Kidney capillary endothelial cell (primary cell): ENCODE data around the gene CCDC160.
A peak's percentile ranks its signal among the peaks of the same experiment; 100 is the strongest.
"Not testable (repeated sequence)": the region's sequence is repeated elsewhere in the genome, so short reads cannot be mapped to it uniquely, and the experiment has no call there.

Source experiments
- DNase-seq: peaks from one replicate; pipeline ENCODE4 v3.0.0-alpha.2; 2018; ENCODE audit warnings: low spot score

The CCDC160 gene

DNA sequence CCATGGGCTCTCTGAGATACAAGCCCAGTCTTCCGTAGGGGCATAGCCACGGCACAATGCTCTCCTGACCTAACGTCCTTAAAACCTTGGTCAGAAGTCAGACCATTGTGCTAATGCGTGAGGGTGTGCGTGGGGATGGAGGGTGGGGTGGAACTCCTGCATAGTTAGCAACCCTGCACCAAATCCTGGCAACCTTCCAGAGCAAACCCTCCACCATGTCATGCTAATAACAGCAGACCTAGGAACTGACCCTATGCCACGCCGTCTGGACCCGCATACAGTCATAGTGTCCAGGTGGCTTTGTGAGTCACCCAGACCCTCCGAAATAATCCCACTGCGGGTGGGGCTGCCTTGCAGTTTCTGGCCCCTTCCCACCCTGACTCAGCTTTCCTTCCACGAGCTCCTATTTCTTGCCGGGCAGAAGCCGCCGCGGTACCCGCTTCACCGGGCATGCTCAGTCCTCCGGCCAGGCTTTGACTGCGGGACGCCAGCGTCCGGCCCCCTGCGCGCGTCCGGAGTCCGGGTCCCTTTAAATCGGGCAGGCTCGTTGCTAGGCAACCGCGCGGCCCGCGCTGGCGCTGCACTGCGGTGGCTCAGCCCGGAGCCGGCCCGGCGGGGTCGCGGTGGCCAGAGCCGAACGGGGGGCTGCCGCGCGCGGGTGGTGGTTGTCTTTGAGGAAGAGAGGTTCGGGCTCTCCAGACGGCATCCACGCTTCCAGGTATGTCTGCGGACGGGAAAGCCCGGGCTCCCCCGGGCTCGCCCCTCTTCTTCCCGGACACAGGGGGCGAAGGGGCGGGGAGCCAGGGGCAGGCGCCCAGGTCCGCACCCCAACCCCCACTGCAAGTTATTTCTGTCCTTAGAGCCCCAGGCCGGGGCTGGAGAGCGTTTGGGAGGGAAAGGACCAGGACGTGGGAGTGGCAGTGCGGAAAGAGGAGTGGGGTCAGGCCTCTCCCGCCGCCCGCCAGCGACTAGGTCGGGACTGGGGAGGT lies at the start of gene CCDC160:
Gene CCDC160, plus strand, starts transcription at position 557 of the 989 bp plus-strand sequence. CDS start 7,619 bp downstream, outside the sequence.
- peak; percentile 11 for DNase-seq

DNA sequence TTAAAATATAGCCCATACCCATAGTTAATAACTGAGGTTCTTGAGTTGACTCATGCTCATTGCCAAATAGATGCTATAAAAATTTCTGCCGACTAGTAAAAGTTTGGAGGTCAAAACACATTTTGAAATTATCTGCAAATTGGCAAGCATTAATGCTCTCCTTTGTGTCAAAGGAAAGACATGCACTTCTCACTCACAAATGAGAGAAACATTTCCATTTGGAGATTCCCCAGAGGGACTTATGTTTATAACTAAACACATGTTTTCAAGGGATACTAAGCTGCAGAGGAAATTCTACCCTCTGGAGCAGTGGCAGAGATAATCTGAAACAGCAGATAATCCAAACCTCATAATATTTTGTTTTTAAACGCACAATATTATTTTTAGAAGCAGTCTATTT lies 45.7 kb upstream of the CCDC160 start:
- no peak for DNase-seq

DNA sequence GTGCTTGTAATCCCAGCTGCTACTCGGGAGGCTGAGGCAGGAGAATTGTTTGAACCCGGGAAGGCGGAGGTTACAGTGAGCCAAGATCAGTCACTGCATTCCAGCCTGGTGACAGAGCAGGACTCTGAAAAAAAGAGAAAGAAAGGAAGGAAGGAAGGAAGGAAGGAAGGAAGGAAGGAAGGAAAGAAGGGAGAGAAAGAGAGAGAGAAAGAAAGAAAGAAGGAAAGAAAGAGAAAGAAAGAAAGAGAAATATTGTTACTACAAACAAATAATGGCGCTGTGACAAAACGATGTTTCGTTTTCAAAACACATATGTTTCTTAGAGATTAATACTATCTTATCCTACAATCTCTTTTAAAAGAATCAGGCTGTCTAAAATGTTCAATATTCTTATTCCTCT lies 42.1 kb upstream of the CCDC160 start:
- DNase-seq = no peak

DNA sequence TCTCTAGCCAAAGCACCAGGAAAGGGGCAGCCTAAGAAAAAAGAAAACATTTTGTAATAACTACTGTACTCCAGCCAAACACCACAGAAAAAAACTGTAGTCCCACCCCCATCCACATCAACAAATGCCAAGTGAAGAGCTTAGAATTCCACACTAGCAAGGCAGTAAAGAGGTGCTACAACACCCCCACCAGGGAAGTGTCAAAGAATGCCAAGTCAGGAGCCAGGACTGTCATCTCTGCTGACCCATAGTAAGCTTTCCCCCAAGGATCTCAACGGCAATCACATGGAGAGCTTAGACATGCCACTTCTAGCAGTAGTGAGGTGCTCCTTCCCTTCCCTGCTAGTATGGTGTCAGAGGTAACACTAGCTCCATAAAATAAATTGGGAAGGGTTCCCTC lies 34.4 kb upstream of the CCDC160 start:
- DNase-seq = no peak

DNA sequence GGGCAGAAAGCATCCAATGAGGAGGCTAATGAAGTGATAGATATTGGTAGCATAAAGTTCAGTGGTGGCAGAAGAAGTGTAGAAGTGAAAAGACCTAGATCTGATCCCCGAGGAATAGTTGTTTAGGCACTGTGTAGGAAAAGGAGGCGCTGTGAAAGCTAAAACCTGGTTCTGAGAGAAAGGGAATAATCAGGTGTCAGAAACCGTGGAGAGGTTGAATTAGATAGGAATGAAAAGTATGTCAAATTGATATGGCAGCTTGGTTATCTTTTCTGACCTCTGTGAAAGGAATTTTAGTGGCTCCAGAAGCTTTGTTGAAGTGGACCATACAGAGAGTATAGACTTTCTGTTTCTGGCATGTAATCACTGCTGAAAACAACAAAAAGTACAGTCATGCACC lies 30.8 kb upstream of the CCDC160 start:
- no peak for DNase-seq

DNA sequence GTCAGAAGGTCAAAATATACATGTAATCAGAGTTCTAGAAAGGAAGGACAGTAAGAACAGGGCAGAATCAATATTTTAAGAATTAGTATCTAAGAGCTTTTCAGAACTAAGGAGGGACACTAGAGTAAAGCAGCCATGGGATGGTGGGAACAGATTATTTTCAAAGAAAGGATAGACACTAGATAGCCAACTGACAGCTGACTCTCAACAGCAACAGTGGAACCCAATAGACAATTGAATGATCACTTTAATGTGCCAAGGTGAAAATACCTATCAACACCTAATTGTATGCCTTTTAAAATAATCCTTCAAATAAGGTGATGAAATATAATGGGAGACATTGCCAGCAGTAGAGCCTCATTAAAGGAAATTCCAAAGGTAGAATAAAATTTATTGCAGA lies 26.5 kb upstream of the CCDC160 start:
- no peak for DNase-seq

DNA sequence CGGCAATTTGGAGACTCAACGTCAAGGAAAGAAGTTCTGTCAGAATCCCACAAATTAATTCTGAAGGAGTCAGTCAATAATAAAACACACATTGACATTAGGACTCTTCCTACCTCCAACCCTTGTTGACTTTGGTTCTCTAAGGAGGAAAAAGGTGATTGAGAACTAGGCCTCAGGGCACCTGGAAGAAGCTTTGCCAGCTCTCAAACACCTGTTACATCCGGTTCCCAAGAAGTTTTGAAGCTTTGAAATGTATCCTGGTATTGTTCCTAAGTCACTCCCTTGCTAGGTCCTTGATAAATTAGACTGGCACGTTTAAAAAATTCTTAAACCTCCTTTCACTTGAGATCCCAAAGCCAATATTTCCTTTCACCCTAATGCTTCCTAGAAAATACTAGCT lies 1.7 kb upstream of the CCDC160 start:
- DNase-seq = no peak

DNA sequence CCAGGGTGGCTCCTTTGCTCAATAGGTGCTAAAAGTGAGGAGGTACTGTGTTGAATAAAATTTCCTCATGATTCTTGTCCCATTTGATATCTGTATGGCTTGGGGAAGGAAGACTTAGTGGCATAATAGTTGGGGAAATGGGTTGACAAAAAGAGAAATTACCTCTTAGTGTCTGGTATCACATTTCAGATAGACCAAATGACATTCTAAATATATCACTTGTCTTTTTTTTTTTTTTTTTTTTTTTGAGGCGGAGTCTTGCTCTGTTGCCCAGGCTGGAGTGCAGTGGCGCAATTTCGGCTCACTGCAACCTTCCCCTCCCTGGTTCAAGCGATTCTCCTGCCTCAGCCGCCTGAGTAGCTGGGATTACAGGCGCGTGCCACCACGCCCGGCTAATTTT lies 1.2 kb downstream of the CCDC160 start:
- DNase-seq = not testable (repeated sequence)

DNA sequence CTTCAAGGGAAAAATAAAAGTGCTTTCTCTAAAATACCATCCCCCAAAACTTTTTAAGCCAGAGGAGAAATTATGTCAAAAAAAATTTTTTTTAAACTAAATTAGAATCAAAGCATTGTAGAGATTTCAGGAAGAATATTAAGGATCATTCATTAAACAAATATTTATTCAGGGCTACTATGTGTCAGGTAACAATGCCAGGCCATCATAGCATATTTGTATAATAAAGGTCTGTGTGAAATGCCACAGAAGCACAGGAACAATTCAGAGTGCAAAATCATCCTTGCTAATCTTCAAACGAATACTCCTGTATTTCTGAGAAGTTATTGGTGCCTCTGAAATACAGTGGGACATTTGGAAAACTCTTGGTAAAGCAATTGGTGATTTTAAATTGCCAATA lies 2.0 kb downstream of the CCDC160 start:
- DNase-seq = no peak

DNA sequence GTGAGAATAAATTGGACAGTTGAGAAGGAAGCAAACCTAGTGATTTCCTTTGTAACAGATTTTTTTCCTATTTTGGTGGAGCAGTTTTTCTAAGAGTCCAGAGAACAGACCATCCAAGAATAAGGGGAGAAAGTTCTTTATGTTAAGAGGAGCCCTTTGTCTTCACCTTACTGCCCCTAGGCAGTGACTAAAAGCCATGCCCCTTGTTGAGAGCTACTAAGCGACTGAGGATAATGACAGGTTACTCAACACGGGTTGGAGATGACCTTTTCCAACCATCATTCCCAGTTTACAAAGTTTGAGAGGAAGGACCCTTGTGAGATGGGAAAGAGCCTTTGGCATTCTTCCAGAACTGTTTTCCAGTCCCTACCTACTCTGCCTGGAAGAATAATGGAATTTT lies 3.2 kb downstream of the CCDC160 start:
- no peak for DNase-seq

DNA sequence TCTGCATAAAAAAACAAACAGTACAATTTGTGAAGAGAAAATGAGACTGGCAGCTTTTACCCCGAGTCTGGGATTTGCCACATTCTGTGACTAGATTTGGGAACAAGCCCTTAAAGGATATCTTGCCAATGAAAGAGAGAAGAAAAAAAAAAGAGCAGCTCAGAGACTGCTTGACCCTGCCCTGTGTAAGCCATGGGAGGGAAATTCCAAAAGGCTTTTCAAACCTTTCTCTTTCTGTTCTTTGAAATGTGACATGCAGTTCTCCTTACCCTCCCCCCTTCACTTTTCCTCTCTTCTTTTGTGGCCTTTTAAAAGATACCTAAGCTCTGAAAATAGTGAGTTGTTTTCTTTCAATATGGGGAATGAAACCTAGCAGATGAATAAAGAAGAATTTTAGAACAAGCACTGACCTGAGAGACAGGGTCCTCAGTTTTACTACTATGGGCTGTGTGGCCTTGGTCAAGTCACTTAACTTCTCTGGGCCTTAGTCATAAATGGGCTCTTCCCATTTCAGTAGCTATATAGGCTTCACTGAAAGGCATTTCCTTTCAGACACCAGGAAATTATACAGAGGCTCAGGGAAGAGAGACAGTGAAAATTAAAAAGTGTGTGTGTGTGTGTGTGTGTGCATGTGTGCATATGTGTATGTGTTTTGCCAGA lies 5.1 kb downstream of the CCDC160 start:
- no peak for DNase-seq

DNA sequence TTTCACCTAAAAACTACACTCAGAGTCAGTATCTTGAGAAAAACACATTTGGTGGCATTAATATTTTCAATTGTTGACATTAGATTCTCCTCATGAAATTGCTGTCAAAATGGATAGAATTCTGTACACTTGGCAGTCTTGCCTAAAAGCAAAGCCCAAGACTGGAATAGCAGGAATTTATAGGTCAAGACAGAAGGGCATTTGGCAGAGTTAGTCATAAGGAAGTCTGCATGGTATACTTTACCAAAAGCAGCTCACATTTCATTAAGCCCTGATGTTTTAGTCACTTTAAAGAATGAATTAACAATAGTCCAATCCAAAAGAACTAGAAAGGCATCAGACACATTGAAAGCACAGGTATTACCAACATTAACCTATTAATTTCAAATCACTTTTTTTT lies 7.1 kb downstream of the CCDC160 start:
- no peak for DNase-seq

DNA sequence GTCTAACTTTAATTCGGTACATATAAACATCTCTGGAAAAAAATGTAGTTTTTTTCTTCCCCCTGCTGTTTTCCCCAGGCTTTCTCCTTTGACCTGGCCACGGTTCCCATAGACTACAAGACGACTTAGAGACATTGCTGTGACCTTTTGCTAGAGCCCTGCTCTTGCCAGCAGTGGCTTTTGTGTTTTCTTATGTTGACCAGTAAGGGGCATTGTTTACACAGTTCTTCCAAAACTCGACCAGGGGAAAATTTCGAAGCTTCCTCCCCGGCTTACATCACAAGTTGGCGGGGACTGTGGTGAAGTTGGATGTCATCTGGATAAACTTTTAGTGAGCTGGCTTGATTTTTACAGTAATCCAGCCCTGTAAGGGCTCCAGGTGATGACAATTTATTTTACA lies 9.3 kb downstream of the CCDC160 start:
- no peak for DNase-seq

DNA sequence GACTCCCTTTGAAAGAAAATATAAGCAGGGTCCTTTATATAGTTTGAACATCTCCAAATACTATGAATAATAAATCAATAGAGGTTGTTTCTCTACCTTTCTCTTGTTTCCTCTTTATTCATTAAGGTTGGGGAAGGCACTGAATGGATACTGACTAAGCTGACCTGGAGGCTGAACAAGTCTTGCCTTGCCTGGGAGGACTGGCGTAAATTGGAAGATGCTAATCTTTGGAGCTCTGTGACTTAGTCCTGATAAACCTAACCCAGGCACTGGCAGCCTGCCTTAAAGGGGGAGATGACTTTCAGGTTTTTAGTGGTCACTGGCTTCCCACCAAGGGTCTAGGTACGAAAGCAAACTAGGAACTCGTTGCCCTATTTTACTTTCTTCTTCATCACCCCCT lies 10.5 kb downstream of the CCDC160 start:
- DNase-seq = no peak

DNA sequence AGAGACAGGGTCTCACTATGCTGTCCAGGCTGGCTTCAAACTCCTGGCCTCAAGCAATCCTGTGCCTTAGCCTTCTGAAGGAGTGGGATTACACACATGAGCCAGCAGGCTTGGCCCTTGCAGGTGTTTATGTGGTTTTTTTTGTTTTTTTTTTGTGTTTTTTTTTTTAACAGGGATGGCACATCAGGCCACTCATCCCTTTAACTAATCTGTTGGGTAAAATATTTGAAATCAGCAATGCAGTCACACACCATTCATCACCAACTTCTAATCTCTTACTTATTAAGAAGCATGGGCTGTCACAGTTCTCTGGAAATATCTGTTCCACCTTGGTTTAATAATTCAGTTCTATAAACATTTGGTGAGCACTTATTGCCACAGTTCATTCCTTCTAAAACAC lies 12.3 kb downstream of the CCDC160 start:
- DNase-seq = no peak

DNA sequence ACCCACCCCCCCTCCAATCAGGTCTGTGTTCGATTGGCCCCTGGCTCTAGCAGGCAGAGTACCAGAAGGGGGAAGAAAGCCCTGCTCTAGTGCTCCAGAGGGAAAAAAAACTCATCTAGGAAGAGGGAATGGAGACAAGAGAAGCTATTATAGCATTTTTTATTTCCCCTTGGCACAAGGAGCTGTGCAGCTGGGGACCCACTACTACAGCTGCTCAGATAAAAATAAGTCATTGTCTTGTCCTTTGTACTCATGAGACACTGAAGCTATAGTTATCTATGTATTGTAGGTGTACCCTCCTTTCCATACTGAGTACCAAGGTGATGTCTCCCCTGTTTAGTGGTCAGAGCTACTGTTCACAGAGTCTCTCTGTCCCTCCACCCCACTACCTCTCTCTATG lies 14.3 kb downstream of the CCDC160 start:
- DNase-seq = no peak

DNA sequence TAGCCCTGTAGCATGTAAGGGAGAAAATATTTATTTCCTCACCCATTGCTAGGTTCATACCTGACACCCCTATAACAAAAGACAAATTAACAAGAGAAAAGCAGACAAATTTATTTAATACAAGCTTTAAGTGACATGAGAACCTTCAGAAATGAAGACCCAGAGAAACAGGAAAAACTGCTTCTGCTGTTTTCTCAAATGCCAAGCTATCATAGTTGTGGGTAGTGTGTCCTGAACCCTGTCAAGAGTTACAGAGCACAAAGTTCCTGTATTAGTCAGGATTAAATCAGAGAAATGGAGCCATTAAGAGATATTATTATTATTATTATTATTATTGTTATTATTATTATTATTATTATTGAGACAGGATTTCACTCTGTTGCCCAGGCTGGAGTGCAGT lies 17.5 kb downstream of the CCDC160 start:
- no peak for DNase-seq

DNA sequence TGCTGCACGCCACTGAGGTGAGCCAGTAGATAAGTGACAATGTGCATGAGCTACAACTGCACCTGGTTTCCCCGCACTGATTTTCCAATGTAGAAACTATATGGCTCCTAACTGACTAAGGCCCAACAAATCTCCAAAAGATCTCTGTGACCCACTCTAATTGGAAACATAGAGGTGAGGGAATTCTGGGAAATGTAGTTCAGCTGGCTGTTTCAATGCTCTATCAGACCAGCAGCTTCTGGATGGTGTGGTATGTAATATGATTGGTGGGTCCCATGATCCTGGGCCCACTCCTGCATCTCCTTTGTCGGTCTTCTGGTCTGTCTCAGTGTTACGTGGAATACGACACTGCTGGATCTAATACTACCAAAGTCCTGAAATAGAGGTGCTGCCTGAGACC lies 18.6 kb downstream of the CCDC160 start:
- DNase-seq = no peak

DNA sequence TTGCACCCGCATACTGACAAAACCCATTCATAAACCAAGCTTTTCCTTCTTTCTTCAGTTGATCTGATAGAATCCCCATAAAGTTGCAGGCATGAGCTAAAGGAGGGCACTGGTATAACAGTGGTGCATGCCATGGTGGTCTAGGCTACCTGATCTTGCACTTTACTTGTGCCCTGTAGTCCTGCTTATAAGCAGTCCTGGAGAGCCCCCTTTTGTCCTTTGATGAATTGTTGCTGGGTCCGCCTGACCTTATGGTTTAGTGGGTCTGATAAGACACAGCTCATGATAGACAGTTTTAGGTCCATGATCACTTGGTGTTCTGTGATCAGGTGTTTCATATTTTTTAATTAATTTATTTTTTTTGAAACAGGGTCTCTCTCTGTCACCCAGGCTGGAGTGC lies 19.7 kb downstream of the CCDC160 start:
- no peak for DNase-seq

DNA sequence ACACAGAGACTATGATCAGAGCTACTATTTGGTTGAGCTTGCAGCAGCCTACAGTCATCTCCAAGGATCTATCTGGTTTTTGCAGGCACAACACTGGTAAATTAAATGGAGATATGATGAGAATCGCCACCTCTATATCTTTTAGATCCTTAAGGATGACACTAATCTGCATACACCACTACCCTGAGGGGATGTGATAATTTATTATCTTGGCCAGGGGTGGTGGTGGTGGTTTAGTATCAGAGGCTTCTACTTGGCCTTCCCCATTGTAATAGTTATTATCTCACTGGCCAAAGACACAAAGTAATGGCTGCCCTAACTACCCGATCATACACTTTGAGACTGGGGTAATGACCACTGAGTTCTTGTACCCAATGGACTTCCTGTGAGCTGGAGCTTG lies 21.2 kb downstream of the CCDC160 start:
- no peak for DNase-seq

DNA sequence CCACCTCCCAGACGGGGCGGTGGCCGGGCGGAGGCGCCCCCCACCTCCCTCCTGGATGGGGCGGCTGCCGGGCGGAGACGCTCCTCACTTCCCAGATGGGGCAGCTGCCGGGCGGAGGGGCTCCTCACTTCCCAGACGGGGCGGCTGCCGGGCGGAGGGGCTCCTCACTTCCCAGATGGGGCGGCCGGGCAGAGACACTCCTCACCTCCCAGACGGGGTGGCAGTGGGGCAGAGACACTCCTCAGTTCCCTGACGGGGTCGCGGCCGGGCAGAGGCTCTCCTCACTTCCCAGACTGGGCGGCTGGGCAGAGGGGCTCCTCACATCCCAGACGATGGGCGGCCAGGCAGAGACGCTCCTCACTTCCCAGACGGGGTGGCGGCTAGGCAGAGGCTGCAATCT lies 49.0 kb downstream of the CCDC160 start:
- DNase-seq = not testable (repeated sequence)

DNA sequence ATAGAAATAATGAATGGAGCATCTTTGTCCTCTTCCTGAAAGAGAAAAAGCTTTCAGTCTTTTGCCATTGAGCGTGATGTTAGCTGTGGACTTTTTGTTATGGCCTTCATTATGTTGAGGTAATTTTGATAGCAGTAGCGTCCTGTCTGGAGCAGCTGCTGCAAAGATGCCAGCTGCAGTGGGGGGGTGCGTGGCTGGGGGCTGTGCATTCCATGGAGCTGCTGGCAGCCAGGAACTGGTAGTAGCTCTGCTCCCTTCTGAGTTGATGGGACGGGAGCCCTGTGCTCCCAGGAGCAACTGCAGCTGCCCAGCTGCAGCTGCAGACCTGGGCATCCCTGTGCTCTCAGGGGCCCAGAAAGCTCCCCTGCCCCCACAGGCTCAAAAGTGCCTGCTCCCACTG lies 50.4 kb downstream of the CCDC160 start:
- DNase-seq = no peak

DNA sequence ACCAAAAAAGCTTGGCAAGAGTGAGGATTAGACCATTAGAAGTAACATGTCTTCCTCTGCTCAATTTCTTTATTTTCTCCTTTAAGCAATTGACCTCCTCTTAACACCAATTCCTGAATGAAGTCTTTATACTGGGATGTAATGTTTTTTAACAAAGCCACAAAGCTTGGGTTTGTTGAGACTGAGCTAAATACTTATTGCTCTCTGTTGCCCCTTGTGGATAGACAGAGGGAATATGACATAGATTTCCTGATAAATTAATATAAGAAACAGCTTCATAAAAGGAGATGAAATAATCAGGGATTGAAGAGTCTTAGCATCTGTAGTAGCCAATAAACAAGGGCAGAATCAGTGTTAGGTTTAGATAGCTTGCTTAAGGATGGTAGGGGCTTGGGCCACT lies 57.6 kb downstream of the CCDC160 start:
- peak; percentile 1 for DNase-seq
